OCI-LY1 (cell line): ENCODE data around the gene RIPK3.
"Not testable (repeated sequence)": the region's sequence is repeated elsewhere in the genome, so short reads cannot be mapped to it uniquely, and the experiment has no call there.

Experiments
- H2AFZ ChIP-seq: fragments of 200-600 bp; sonication (generic), shearing (Covaris generic); 2 replicates; pipeline ENCODE4 v1.6.0; 2014; ENCODE audit warnings: antibody characterized with exemption, mild to moderate bottlenecking, low read length
- H3F3A ChIP-seq: fragments of 200-600 bp; sonication (generic), shearing (Covaris generic); 2 replicates; pipeline ENCODE4 v1.6.0; 2014; ENCODE audit warnings: mild to moderate bottlenecking, antibody characterized with exemption, low read length, moderate library complexity; ENCODE audit not compliant: insufficient read depth
- H3K27ac ChIP-seq: fragments of 200-600 bp; sonication (generic); 2 replicates; pipeline ENCODE4 v1.5.1; 2014; ENCODE audit warnings: low read length, mixed run types, mild to moderate bottlenecking, low read depth; ENCODE audit not compliant: poor library complexity, severe bottlenecking
- H3K27me3 ChIP-seq: fragments of 200-600 bp; sonication (generic); 2 replicates; pipeline ENCODE4 v1.6.0; 2014; ENCODE audit warnings: antibody characterized with exemption, mild to moderate bottlenecking, low read length, moderate library complexity; ENCODE audit not compliant: insufficient read depth
- H3K36me3 ChIP-seq: fragments of 200-600 bp; sonication (generic); 2 replicates; pipeline ENCODE4 v1.6.1; 2014; ENCODE audit warnings: mild to moderate bottlenecking, antibody characterized with exemption, low read length, moderate library complexity, mixed read lengths; ENCODE audit not compliant: insufficient read depth
- H3K4me1 ChIP-seq: fragments of 200-600 bp; sonication (generic); 2 replicates; pipeline ENCODE4 v1.5.1; 2014; ENCODE audit warnings: mild to moderate bottlenecking, low read length, moderate library complexity; ENCODE audit not compliant: insufficient read depth, severe bottlenecking
- H3K4me2 ChIP-seq: fragments of 200-600 bp; sonication (generic), shearing (Covaris generic); 2 replicates; pipeline ENCODE4 v1.6.1; 2014; ENCODE audit warnings: low read length
- H3K4me3 ChIP-seq: fragments of 200-600 bp; sonication (generic); 2 replicates; pipeline ENCODE4 v1.5.1; 2014; ENCODE audit warnings: low read length, low read depth, mild to moderate bottlenecking, mixed read lengths; ENCODE audit not compliant: poor library complexity, severe bottlenecking
- H3K79me2 ChIP-seq: fragments of 200-600 bp; shearing (Covaris generic); 2 replicates; pipeline ENCODE4 v1.6.1; 2016; ENCODE audit warnings: mixed run types, low read length, mixed read lengths; ENCODE audit not compliant: insufficient read depth
- H3K9ac ChIP-seq: fragments of 200-600 bp; sonication (generic), shearing (Covaris generic); 2 replicates; pipeline ENCODE4 v1.6.1; 2014; ENCODE audit warnings: mild to moderate bottlenecking, low read length, mixed read lengths
- H3K9me2 ChIP-seq: fragments of 200-600 bp; sonication (generic), shearing (Covaris generic); 2 replicates; pipeline ENCODE4 v1.6.1; 2014; ENCODE audit warnings: low read depth, mild to moderate bottlenecking, low read length, mixed read lengths
- H3K9me3 ChIP-seq: fragments of 200-600 bp; shearing (Covaris generic); 2 replicates; pipeline ENCODE4 v1.6.1; 2014; ENCODE audit warnings: low read length, mixed read lengths
- H4K20me1 ChIP-seq: fragments of 200-600 bp; sonication (generic), shearing (Covaris generic); 2 replicates; pipeline ENCODE4 v1.6.0; 2016; ENCODE audit warnings: mild to moderate bottlenecking, low read length; ENCODE audit not compliant: insufficient read depth
- CTCF ChIP-seq: fragments of 200-600 bp; sonication (generic), shearing (Covaris generic); IDR thresholded peaks from 2 replicates; pipeline ENCODE4 v1.5.1; 2017; ENCODE audit warnings: mild to moderate bottlenecking, antibody characterized with exemption, low read length, moderate library complexity, mixed read lengths
- EZH2 ChIP-seq: fragments of 200-600 bp; sonication (generic), shearing (Covaris generic); IDR thresholded peaks from 2 replicates; pipeline ENCODE4 v1.8.0; 2017; ENCODE audit warnings: borderline replicate concordance, mixed run types, mild to moderate bottlenecking, antibody characterized with exemption, low read length, moderate library complexity, mixed read lengths

RIPK3 gene

GRCh38 chr14:24329073-24329663 lies 10.6 kb downstream of the RIPK3 start:
- Histone ChIP-seq H4K20me1 (no peaks in the 10 kb centered on the region), H3K4me3 (no peak overlapping the region), H3K4me2 (no peak overlapping the region), H3K36me3 (no peaks in the 10 kb centered on the region), H3K9ac (no peak overlapping the region), H3F3A (no peaks in the 10 kb centered on the region), H3K79me2 (no peaks in the 10 kb centered on the region), H3K9me3 (no peaks in the 10 kb centered on the region), H3K27me3 (0 out of 2 replicates have a peak, but pooled peaks cover 5% of the 10 kb centered on the region), H3K27ac (no peak overlapping the region), H2AFZ (no peak overlapping the region), H3K4me1 (peaks cover 23% of the 10 kb centered on the region), H3K9me2 (no peaks in the 10 kb centered on the region)
- TF ChIP-seq EZH2: no peak
- TF ChIP-seq CTCF: no peak

GRCh38 chr14:24327914-24328313 lies 11.9 kb downstream of the RIPK3 start:
- not testable (repeated sequence) for H3F3A ChIP-seq, H3K36me3 ChIP-seq, H3K79me2 ChIP-seq, H3K9me2 ChIP-seq, H3K4me2 ChIP-seq, H3K9me3 ChIP-seq, H3K27ac ChIP-seq, H4K20me1 ChIP-seq, H3K9ac ChIP-seq, H3K4me3 ChIP-seq, H2AFZ ChIP-seq
- TF ChIP-seq CTCF: peak; percentile 31
- peaks cover 10% of the 10 kb centered on the region; the same call in 1 of the 2 replicates for H3K27me3 ChIP-seq
- H3K4me1 ChIP-seq: peaks cover 13% of the 10 kb centered on the region

GRCh38 chr14:24327303-24327702 lies 12.5 kb downstream of the RIPK3 start:
- no peaks in the 10 kb centered on the region for H3K9me3 ChIP-seq
- H3K27ac ChIP-seq: no peak overlapping the region
- no peaks in the 10 kb centered on the region for H4K20me1 ChIP-seq
- TF ChIP-seq CTCF: no peak
- no peak for TF ChIP-seq EZH2
- peaks cover 7% of the 10 kb centered on the region for H3K4me1 ChIP-seq
- H3K36me3 ChIP-seq: no peaks in the 10 kb centered on the region
- H2AFZ ChIP-seq: no peak overlapping the region
- no peaks in the 10 kb centered on the region for H3F3A ChIP-seq
- no peak overlapping the region for H3K4me3 ChIP-seq
- no peaks in the 10 kb centered on the region for H3K79me2 ChIP-seq
- peaks cover 10% of the 10 kb centered on the region; the same call in 1 of the 2 replicates for H3K27me3 ChIP-seq
- H3K9me2 ChIP-seq: no peaks in the 10 kb centered on the region
- no peak overlapping the region for H3K9ac ChIP-seq
- H3K4me2 ChIP-seq: no peak overlapping the region
